ENCODE data around the gene CYP2E1.

DNA sequence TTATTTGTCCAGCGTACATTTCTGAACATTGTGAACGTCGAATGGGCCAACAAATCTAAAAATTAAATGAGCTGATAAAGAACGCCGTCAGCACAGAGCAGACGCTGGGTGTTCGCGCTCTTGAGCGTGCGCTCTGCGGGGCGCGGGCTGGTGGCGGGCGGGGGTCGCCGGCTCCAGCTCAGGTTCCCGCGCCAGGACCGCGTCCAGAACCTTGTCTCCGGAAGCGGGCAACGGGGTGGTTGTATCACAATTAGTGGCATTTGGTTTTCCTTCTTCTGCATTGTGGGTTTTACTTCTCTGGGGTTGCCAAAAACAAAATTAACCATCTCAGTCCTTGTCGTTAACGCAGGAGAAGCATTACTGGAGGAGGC, 2.4 kb downstream of the CYP2E1 start:
- TF ChIP-seq MAX (IDR thresholded peaks at IDR 0.05; ENCODE audit: low read depth, low read length) (no peak), POLR2A (IDR thresholded peaks at IDR 0.05; ENCODE audit: extremely low read depth, insufficient read length) (no peak)
